Type B pancreatic cell (in vitro differentiated cells): ENCODE results near the gene IL36RN. TPM values are rescaled to one million over a fixed set of nuclear protein-coding genes. Genes with fewer than 3 reads are reported as not detected.

ENCODE experiments used
- DNase-seq: peaks from one replicate; pipeline ENCODE4 v3.0.0; 2021; ENCODE audit warnings: mixed read lengths; ENCODE audit not compliant: unreplicated experiment; ENCODE audit errors: extremely low spot score
- H3K27ac Mint-ChIP-seq: 2 replicates; pipeline ENCODE4 v1.8.0; 2021; ENCODE audit warnings: mild to moderate bottlenecking, mixed read lengths
- H3K27me3 Mint-ChIP-seq: 2 replicates; pipeline ENCODE4 v1.8.0; 2021; ENCODE audit warnings: mixed read lengths
- H3K36me3 Mint-ChIP-seq: 2 replicates; pipeline ENCODE4 v1.8.0; 2021; ENCODE audit warnings: mixed read lengths
- H3K4me1 Mint-ChIP-seq: one replicate; pipeline ENCODE4 v1.8.0; 2021; ENCODE audit warnings: mixed read lengths; ENCODE audit not compliant: unreplicated experiment
- H3K4me3 Mint-ChIP-seq: 2 replicates; pipeline ENCODE4 v1.8.0; 2021; ENCODE audit warnings: mild to moderate bottlenecking, mixed read lengths
- H3K9me3 Mint-ChIP-seq: 2 replicates; pipeline ENCODE4 v1.8.0; 2021; ENCODE audit warnings: mixed read lengths
- CTCF ChIP-seq: fragments of 200-600 bp; sonication (generic); conservative IDR thresholded peaks from 2 replicates; pipeline ENCODE4 v1.5.0; 2021; ENCODE audit warnings: antibody characterized with exemption, mild to moderate bottlenecking
- long read RNA-seq: library from polyadenylated mRNA; unstranded; transcript quantifications from one replicate; pipeline ENCODE4 v2.0.0, GENCODE V29; 2020
- total RNA-seq: library from RNA; stranded (reverse); gene quantifications from 2 replicates; pipeline ENCODE4 v1.2.1, GENCODE V29; 2021; ENCODE audit warnings: low replicate concordance

Gene IL36RN
- 12.0 and 17.7 TPM in 2 replicates for total RNA-seq
- long read RNA-seq, transcript IL36RN-202 (5 exons, 2,700 nt): major isoform, 23 of 43 reads
- long read RNA-seq, partial matches to known transcripts: 0 of 43 reads
- long read RNA-seq, other reads (novel, unspliced or antisense): 16 of 43 reads

GRCh38 chr2:113058998-113059960 is at the start of gene IL36RN:
IL36RN (plus strand) TSS chr2:113059198; CDS start chr2:113059439, 241 bp downstream.
- no peak for DNase-seq
- TF ChIP-seq CTCF: no peak
- Mint-ChIP-seq H3K4me1 (no peaks in the 10 kb centered on the region), H3K27me3 (peaks cover 3% of the 10 kb centered on the region), H3K4me3 (peak within 1 kb of the TSS; percentile 80), H3K27ac (peak within 1 kb of the TSS; percentile 97), H3K36me3 (peaks cover 8% of the 10 kb centered on the region), H3K9me3 (peaks cover 4% of the 10 kb centered on the region)

DNA sequence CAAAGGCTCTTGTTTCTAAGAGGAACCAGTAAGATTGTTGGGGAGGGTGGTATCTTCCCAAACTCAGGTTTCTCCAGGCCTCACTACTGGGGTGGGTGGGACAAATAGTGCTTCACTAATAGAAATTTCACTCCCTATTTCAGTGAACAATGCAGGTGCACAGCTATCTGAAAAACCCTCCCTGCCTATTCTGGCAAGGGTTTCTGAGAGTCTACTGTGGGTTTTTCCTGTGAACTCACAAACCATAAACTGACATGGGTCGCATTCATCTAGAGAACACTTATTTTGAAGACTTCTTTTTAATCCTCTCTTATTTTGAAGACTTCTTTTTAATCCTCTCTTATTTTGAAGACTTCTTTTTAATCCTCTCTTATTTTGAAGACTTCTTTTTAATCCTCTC is 49.4 kb upstream of the IL36RN start:
- DNase-seq: no peak
- H3K36me3 Mint-ChIP-seq: no peaks in the 10 kb centered on the region
- no peaks in the 10 kb centered on the region for H3K9me3 Mint-ChIP-seq
- TF ChIP-seq CTCF: no peak
- H3K4me3 Mint-ChIP-seq: no peak overlapping the region
- H3K27me3 Mint-ChIP-seq: peaks cover 30% of the 10 kb centered on the region
- no peaks in the 10 kb centered on the region for H3K4me1 Mint-ChIP-seq
- H3K27ac Mint-ChIP-seq: no peak overlapping the region

DNA sequence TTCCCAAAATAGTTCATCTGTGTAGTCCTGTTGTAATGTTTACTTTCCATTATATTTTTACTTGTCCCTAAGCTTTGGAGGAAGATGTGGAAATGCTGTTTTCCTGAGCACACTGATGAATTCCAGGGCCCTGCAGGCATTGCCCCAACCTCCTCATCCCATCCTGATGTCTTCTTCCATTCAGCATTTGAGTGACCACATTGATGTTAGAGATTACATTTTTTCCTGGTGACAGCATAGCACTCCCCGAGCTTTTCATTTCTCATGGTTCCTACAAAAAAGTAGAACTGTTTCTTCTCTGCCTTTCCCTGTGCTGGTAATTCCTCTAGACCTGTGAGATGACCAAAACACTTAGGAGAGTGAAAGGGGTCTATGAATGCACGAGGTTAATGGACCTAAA is 48.9 kb upstream of the IL36RN start:
- no peak for DNase-seq
- no peak for TF ChIP-seq CTCF
- Mint-ChIP-seq H3K27ac (no peak overlapping the region), H3K9me3 (no peaks in the 10 kb centered on the region), H3K36me3 (no peaks in the 10 kb centered on the region), H3K27me3 (peaks cover 26% of the 10 kb centered on the region), H3K4me3 (no peak overlapping the region), H3K4me1 (no peaks in the 10 kb centered on the region)

DNA sequence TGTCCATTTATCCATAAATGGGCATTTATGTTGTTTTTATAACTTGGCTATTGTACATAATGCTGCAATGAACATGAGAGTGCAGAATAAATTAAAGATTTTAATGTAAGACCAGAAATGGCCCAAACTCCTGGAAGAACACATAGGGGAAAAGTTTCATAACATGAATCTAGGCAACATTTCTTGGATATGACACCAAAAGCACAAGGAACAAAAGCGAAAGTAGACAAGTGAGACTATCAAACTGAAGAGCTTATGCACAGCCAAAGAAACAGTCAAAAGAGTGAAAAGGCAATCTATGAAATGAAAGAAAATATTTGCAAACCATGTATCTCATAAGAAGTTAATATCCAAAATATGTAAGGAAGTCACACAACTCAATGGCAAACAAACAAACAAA is 47.9 kb upstream of the IL36RN start:
- no peaks in the 10 kb centered on the region for H3K36me3 Mint-ChIP-seq

More for the DNA sequence above, 47.9 kb upstream of the IL36RN start:
- TF ChIP-seq CTCF: no peak
- Mint-ChIP-seq H3K4me3 (no peak overlapping the region), H3K9me3 (no peaks in the 10 kb centered on the region), H3K27ac (no peak overlapping the region), H3K27me3 (peaks cover 21% of the 10 kb centered on the region), H3K4me1 (no peaks in the 10 kb centered on the region)
- DNase-seq: no peak
